ENCODE measurements around the gene PRSS8. TPM values are rescaled to one million over a fixed set of nuclear protein-coding genes. Genes with fewer than 3 reads are reported as not detected.

PRSS8 gene
- total RNA-seq, 1 experiment from 2014 or later: 32.6 TPM

GRCh38 chr16:31128711-31129567 is 6.6 kb downstream of the PRSS8 start:
- no peak overlapping the region for H3K4me3 Mint-ChIP-seq (ENCODE audit: unreplicated experiment)
- CTCF ChIA-PET: interaction anchor here (0.5 to 1.8 kb wide), 4 partner anchors 8 to 171 kb away, joined by 3 to 4 read pairs (median 4); no protein-coding TSS in a partner anchor
- H3K36me3 Mint-ChIP-seq (ENCODE audit: insufficient read depth, unreplicated experiment): peaks cover 38% of the 10 kb centered on the region
- no peak for DNase-seq (ENCODE audit: unreplicated experiment)
- H3K9me3 Mint-ChIP-seq (ENCODE audit: unreplicated experiment): no peaks in the 10 kb centered on the region
- H3K4me1 Mint-ChIP-seq (ENCODE audit: insufficient read depth, unreplicated experiment): peaks cover 8% of the 10 kb centered on the region
- POLR2A ChIA-PET: interaction anchor here (0.7 to 12.0 kb wide), 3 partner anchors 10 to 14 kb away, joined by 3 to 201 read pairs (median 4); partner anchors contain the start of gene KAT8
- BruUV-seq (replicated peaks): no TSS peak
- H3K27me3 Mint-ChIP-seq (ENCODE audit: insufficient read depth, unreplicated experiment): no peaks in the 10 kb centered on the region
- intact Hi-C loops (cut with micrococcal nuclease): no loop called here
- H3K27ac Mint-ChIP-seq (ENCODE audit: low read depth, unreplicated experiment): no peak overlapping the region
- TF ChIP-seq CTCF (IDR thresholded peaks at IDR 0.05; ENCODE audit: unreplicated experiment): no peak

- Mint-ChIP-seq H3K36me3 (ENCODE audit: insufficient read depth, unreplicated experiment) (peaks cover 40% of the 10 kb centered on the region), H3K27me3 (ENCODE audit: insufficient read depth, unreplicated experiment) (no peaks in the 10 kb centered on the region), H3K4me3 (ENCODE audit: unreplicated experiment) (no peak overlapping the region), H3K4me1 (ENCODE audit: insufficient read depth, unreplicated experiment) (no peaks in the 10 kb centered on the region), H3K9me3 (ENCODE audit: unreplicated experiment) (no peaks in the 10 kb centered on the region), H3K27ac (ENCODE audit: low read depth, unreplicated experiment) (peak overlapping the region; percentile 23)
- no peak for DNase-seq (ENCODE audit: unreplicated experiment)
- TF ChIP-seq CTCF (IDR thresholded peaks at IDR 0.05; ENCODE audit: unreplicated experiment): no peak
- ChIA-PET POLR2A (interaction anchor here (0.7 to 1.9 kb wide), 3 partner anchors 9 to 54 kb away, joined by 3 to 6 read pairs (median 5); partner anchors contain the start of genes KAT8 and PRSS8), CTCF (interaction anchor here (0.6 to 1.0 kb wide), 2 partner anchors 15 to 315 kb away, joined by 3 read pairs; partner anchors contain the start of gene ZNF843)
- intact Hi-C loops (cut with micrococcal nuclease): no loop called here
- no TSS peak for BruUV-seq (replicated peaks)
Measured at GRCh38 chr16:31127182-31127581, 8.3 kb downstream of the PRSS8 start.

DNA sequence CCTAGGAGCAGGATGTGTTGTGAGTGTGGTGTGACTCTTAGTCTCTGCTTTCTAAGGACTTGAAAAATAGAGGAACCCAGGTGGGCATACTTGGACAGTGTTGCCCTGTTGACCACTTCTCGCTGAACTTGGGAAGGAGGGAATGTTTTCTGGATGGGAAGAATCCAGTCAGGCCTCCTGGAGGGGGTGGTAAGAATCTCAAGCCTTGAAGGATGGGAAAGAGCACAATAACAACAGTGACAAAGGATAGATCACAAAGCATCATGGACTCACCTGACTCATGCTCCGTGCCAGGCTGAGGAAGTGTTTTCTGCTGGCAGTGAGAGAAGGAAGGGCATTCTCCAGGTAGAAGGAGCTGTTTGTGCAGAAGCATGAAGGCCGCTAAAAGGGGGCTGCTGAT is 9.7 kb downstream of the PRSS8 start:
- CTCF ChIA-PET: interaction anchor here (0.9 kb wide), 1 partner anchor 13 kb away, joined by 3 read pairs; no protein-coding TSS in a partner anchor
- H3K9me3 Mint-ChIP-seq (ENCODE audit: unreplicated experiment): no peaks in the 10 kb centered on the region
- H3K4me3 Mint-ChIP-seq (ENCODE audit: unreplicated experiment): no peak overlapping the region
- no peak overlapping the region for H3K27ac Mint-ChIP-seq (ENCODE audit: low read depth, unreplicated experiment)
- POLR2A ChIA-PET: interaction anchor here (1.8 to 1.9 kb wide), 2 partner anchors 9 kb away, joined by 6 read pairs; partner anchors contain the start of genes KAT8 and PRSS8
- no peak for TF ChIP-seq CTCF (IDR thresholded peaks at IDR 0.05; ENCODE audit: unreplicated experiment)
- H3K36me3 Mint-ChIP-seq (ENCODE audit: insufficient read depth, unreplicated experiment): peaks cover 51% of the 10 kb centered on the region
- H3K4me1 Mint-ChIP-seq (ENCODE audit: insufficient read depth, unreplicated experiment): no peaks in the 10 kb centered on the region
- no peaks in the 10 kb centered on the region for H3K27me3 Mint-ChIP-seq (ENCODE audit: insufficient read depth, unreplicated experiment)
- no peak for DNase-seq (ENCODE audit: unreplicated experiment)
- no TSS peak for BruUV-seq (replicated peaks)
- intact Hi-C loops (cut with micrococcal nuclease): no loop called here

DNA sequence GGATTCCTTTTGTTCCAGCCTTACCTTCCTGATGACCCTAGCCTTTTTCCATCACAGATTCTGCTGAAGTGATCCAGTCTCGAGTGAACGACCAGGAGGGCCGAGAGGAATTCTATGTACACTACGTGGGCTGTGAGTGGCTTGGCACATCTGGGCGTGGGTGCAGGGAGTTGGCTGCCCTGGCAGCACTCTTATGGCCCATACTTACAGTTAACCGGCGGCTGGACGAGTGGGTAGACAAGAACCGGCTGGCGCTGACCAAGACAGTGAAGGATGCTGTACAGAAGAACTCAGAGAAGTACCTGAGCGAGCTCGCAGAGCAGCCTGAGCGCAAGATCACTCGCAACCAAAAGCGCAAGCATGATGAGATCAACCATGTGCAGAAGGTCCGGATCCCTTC is 15.4 kb downstream of the PRSS8 start:
- POLR2A ChIA-PET: interaction anchor here (3.9 to 7.5 kb wide), 2 partner anchors 14 to 26 kb away, joined by 44 to 201 read pairs; partner anchors contain the start of genes PRSS8 and VKORC1
- no peak for TF ChIP-seq CTCF (IDR thresholded peaks at IDR 0.05; ENCODE audit: unreplicated experiment)
- Mint-ChIP-seq H3K27ac (ENCODE audit: low read depth, unreplicated experiment) (peak overlapping the region; percentile 94), H3K36me3 (ENCODE audit: insufficient read depth, unreplicated experiment) (peaks cover 67% of the 10 kb centered on the region), H3K4me3 (ENCODE audit: unreplicated experiment) (no peak overlapping the region), H3K9me3 (ENCODE audit: unreplicated experiment) (no peaks in the 10 kb centered on the region), H3K27me3 (ENCODE audit: insufficient read depth, unreplicated experiment) (no peaks in the 10 kb centered on the region), H3K4me1 (ENCODE audit: insufficient read depth, unreplicated experiment) (peaks cover 11% of the 10 kb centered on the region)
- BruUV-seq (replicated peaks): no TSS peak
- DNase-seq (ENCODE audit: unreplicated experiment): no peak
- intact Hi-C loops (cut with micrococcal nuclease): no loop called here
- CTCF ChIA-PET: interaction anchor here (0.7 to 2.7 kb wide), 4 partner anchors 9 to 323 kb away, joined by 3 to 25 read pairs (median 4); partner anchors contain the start of gene ZNF843
